ENCODE results near the gene SERPING1.

DNA sequence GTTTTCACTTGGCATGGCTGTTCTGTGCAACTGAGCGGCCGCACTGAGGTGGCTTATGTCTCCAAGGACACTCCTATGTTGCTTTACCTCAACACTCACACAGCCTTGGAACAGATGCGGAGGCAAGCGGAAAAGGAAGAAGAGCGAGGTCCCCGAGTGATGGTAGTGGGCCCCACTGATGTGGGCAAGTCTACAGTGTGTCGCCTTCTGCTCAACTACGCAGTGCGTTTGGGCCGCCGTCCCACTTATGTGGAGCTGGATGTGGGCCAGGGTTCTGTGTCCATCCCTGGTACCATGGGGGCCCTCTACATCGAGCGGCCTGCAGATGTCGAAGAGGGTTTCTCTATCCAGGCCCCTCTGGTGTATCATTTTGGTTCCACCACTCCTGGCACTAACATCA lies 62.2 kb downstream of the SERPING1 start:
- no peak for TF ChIP-seq YY1 (IDR thresholded peaks at IDR 0.05; ENCODE audit: insufficient read depth, insufficient read length)
- no peak for TF ChIP-seq SUZ12 (IDR thresholded peaks at IDR 0.05; ENCODE audit: extremely low read depth, insufficient read depth, insufficient read length)
- TF ChIP-seq ZNF274 (IDR thresholded peaks at IDR 0.05; ENCODE audit: low read depth, low read length) = no peak

Data from NT2/D1 (cell line).